SK-N-SH treated with all-trans-retinoic acid at 6 μM for 48 hours (cell line): ENCODE measurements around the gene RNPEPL1.

Source experiments
- ATAC-seq: fragments of 200-7000 bp; cut with Tn5 transposase; 3 replicates; pipeline ENCODE4 v1.9.1; 2020; ENCODE audit warnings: mild to moderate bottlenecking, moderate library complexity
- ARNTL ChIP-seq: fragments of 450-650 bp; formaldehyde crosslinking; IDR thresholded peaks from 2 replicates; pipeline ENCODE4 v1.5.0; 2020; ENCODE audit warnings: low read depth, mild to moderate bottlenecking, moderate library complexity, borderline replicate concordance
- BACH2 ChIP-seq: fragments of 250-450 bp; sonication (Bioruptor Pico); IDR thresholded peaks from 2 replicates; pipeline ENCODE4 v1.9.0; 2021; ENCODE audit warnings: mild to moderate bottlenecking, borderline replicate concordance
- CREB5 ChIP-seq: fragments of 250-450 bp; sonication (Bioruptor Pico); IDR thresholded peaks from 2 replicates; pipeline ENCODE4 v1.5.1; 2020; ENCODE audit warnings: low read depth, mild to moderate bottlenecking, moderate library complexity
- CSDC2 ChIP-seq: fragments of 250-450 bp; sonication (Bioruptor Pico); IDR thresholded peaks from 2 replicates; pipeline ENCODE4 v1.5.0; 2020; ENCODE audit warnings: mild to moderate bottlenecking, moderate library complexity
- ESRRG ChIP-seq: fragments of 250-450 bp; sonication (Bioruptor Pico); IDR thresholded peaks from 2 replicates; pipeline ENCODE4 v1.6.1; 2021; ENCODE audit warnings: mild to moderate bottlenecking
- ISL1 ChIP-seq: fragments of 250-450 bp; sonication (Bioruptor Pico); IDR thresholded peaks from 2 replicates; pipeline ENCODE4 v2.1.2; 2022; ENCODE audit warnings: mild to moderate bottlenecking, moderate library complexity
- OSR1 ChIP-seq: fragments of 250-450 bp; sonication (Bioruptor Pico); IDR thresholded peaks from 2 replicates; pipeline ENCODE4 v1.8.0; 2022; ENCODE audit warnings: moderate library complexity, mild to moderate bottlenecking, inconsistent platforms
- PATZ1 ChIP-seq: fragments of 250-450 bp; sonication (Bioruptor Pico); IDR thresholded peaks from 2 replicates; pipeline ENCODE4 v1.8.0; 2020; ENCODE audit warnings: mild to moderate bottlenecking, moderate library complexity, borderline replicate concordance
- POU6F1 ChIP-seq: fragments of 250-450 bp; sonication (Bioruptor Pico); IDR thresholded peaks from 2 replicates; pipeline ENCODE4 v1.8.0; 2021; ENCODE audit warnings: low read depth, mild to moderate bottlenecking, moderate library complexity, borderline replicate concordance
- PPARA ChIP-seq: fragments of 250-450 bp; sonication (Bioruptor Pico); IDR thresholded peaks from 2 replicates; pipeline ENCODE4 v1.5.0; 2020; ENCODE audit warnings: mild to moderate bottlenecking, borderline replicate concordance
- RARB ChIP-seq: fragments of 250-450 bp; sonication (Bioruptor Pico); IDR thresholded peaks from 2 replicates; pipeline ENCODE4 v1.8.0; 2021; ENCODE audit warnings: mild to moderate bottlenecking, moderate library complexity
- SNAI2 ChIP-seq: fragments of 250-450 bp; sonication (Bioruptor Pico); IDR thresholded peaks from 2 replicates; pipeline ENCODE4 v1.5.0; 2020; ENCODE audit warnings: mild to moderate bottlenecking, moderate library complexity
- TCF4 ChIP-seq: fragments of 250-450 bp; sonication (Bioruptor Pico); IDR thresholded peaks from 2 replicates; pipeline ENCODE4 v1.8.0; 2021; ENCODE audit warnings: mild to moderate bottlenecking, moderate library complexity, borderline replicate concordance
- TSHZ2 ChIP-seq: fragments of 250-450 bp; sonication (Bioruptor Pico); IDR thresholded peaks from 2 replicates; pipeline ENCODE4 v1.5.0; 2020; ENCODE audit warnings: mild to moderate bottlenecking, moderate library complexity
- ZC3H10 ChIP-seq: fragments of 250-450 bp; sonication (Bioruptor Pico); IDR thresholded peaks from 2 replicates; pipeline ENCODE4 v1.5.1; 2021; ENCODE audit warnings: mild to moderate bottlenecking, moderate library complexity
- ZFP3 ChIP-seq: fragments of 250-450 bp; sonication (Bioruptor Pico); IDR thresholded peaks from 2 replicates; pipeline ENCODE4 v1.5.0; 2020; ENCODE audit warnings: mild to moderate bottlenecking, moderate library complexity
- ZFP30 ChIP-seq: fragments of 450-650 bp; formaldehyde crosslinking; IDR thresholded peaks from 2 replicates; pipeline ENCODE4 v1.5.0; 2022; ENCODE audit warnings: mild to moderate bottlenecking, moderate library complexity
- ZNF565 ChIP-seq: fragments of 450-650 bp; formaldehyde crosslinking; conservative IDR thresholded peaks from 2 replicates; pipeline ENCODE4 v1.5.0; 2020; ENCODE audit warnings: low read depth, mild to moderate bottlenecking, moderate library complexity
- ZNF70 ChIP-seq: fragments of 450-650 bp; formaldehyde crosslinking; IDR thresholded peaks from 2 replicates; pipeline ENCODE4 v1.5.0; 2020; ENCODE audit warnings: mild to moderate bottlenecking, moderate library complexity
- ZNF8 ChIP-seq: fragments of 450-650 bp; formaldehyde crosslinking; IDR thresholded peaks from 2 replicates; pipeline ENCODE4 v1.5.0; 2020; ENCODE audit warnings: mild to moderate bottlenecking, moderate library complexity

The RNPEPL1 gene

GRCh38 chr2:240566203-240567136 lies 1.8 kb upstream of the RNPEPL1 start:
- peak; percentile 79 for ATAC-seq
- TF ChIP-seq ISL1 (CRISPR knock-in tag) (no peak), ESRRG (CRISPR knock-in tag) (no peak), ZFP3 (CRISPR knock-in tag) (no peak), ARNTL (CRISPR knock-in tag) (no peak), TCF4 (CRISPR knock-in tag) (no peak), SNAI2 (CRISPR knock-in tag) (no peak), CREB5 (CRISPR knock-in tag) (no peak), CSDC2 (CRISPR knock-in tag) (no peak), PPARA (CRISPR knock-in tag) (no peak), ZFP30 (no peak), TSHZ2 (CRISPR knock-in tag) (no peak), ZNF70 (CRISPR knock-in tag) (no peak), ZC3H10 (no peak), ZNF8 (CRISPR knock-in tag) (no peak), RARB (CRISPR knock-in tag) (no peak), POU6F1 (CRISPR knock-in tag) (no peak), OSR1 (no peak), PATZ1 (CRISPR knock-in tag) (no peak), BACH2 (no peak)
- TF ChIP-seq, all 23 proteins: peak for 0

GRCh38 chr2:240567137-240567871 lies 980 bp upstream of the RNPEPL1 start:
- no peak for TF ChIP-seq OSR1
- no peak for TF ChIP-seq SNAI2 (CRISPR knock-in tag)
- no peak for TF ChIP-seq TCF4 (CRISPR knock-in tag)
- TF ChIP-seq PATZ1 (CRISPR knock-in tag) = no peak
- no peak for TF ChIP-seq PPARA (CRISPR knock-in tag)
- TF ChIP-seq RARB (CRISPR knock-in tag) = no peak
- TF ChIP-seq BACH2 = no peak
- no peak for TF ChIP-seq ZNF565 (CRISPR knock-in tag)
- peak; percentile 5 for ATAC-seq
